Choroid plexus epithelial cell (primary cell): ENCODE measurements around the gene CNTNAP4.

Experiments used
- DNase-seq: peaks from one replicate; pipeline ENCODE4 v3.0.0-alpha.2; 2010; ENCODE audit warnings: low read depth
- H3K4me3 ChIP-seq: 2 replicates; pipeline ENCODE4 v1.5.1; 2011; ENCODE audit warnings: low read depth, mild to moderate bottlenecking, control low read depth, low read length, moderate library complexity
- CTCF ChIP-seq: conservative IDR thresholded peaks from 2 replicates; pipeline ENCODE4 v1.5.1; 2011; ENCODE audit warnings: low read depth, mild to moderate bottlenecking, control low read depth, inconsistent platforms, low read length, moderate library complexity

CNTNAP4 gene

GRCh38 chr16:76303637-76304314 lies 26.6 kb downstream of the CNTNAP4 start:
- no peak for TF ChIP-seq CTCF
- no peak overlapping the region for H3K4me3 ChIP-seq

GRCh38 chr16:76309639-76310335 lies 32.6 kb downstream of the CNTNAP4 start:
- DNase-seq, result no peak
- no peak overlapping the region for H3K4me3 ChIP-seq
- no peak for TF ChIP-seq CTCF

More at GRCh38 chr16:76303637-76304314, 26.6 kb downstream of the CNTNAP4 start:
- no peak for DNase-seq

GRCh38 chr16:76311260-76311659 lies 34.1 kb downstream of the CNTNAP4 start:
- DNase-seq, result no peak
- TF ChIP-seq CTCF, result no peak

GRCh38 chr16:76318565-76318964 lies 41.4 kb downstream of the CNTNAP4 start:
- no peak overlapping the region for H3K4me3 ChIP-seq
- TF ChIP-seq CTCF, result no peak
- no peak for DNase-seq

More at GRCh38 chr16:76311260-76311659, 34.1 kb downstream of the CNTNAP4 start:
- H3K4me3 ChIP-seq, result no peak overlapping the region

- no peak overlapping the region for H3K4me3 ChIP-seq
- no peak for TF ChIP-seq CTCF
- DNase-seq, result no peak
These were observed 51.9 kb downstream of the CNTNAP4 start for GRCh38 chr16:76329106-76329505.

GRCh38 chr16:76335180-76335974 lies 58.2 kb downstream of the CNTNAP4 start:
- DNase-seq, result no peak

More at GRCh38 chr16:76335180-76335974, 58.2 kb downstream of the CNTNAP4 start:
- no peak for TF ChIP-seq CTCF
- no peak overlapping the region for H3K4me3 ChIP-seq
